Stimulated activated memory B cell treated with anti-CD40 and anti-IgM and Interleukin-4, amounts not matched to agents 10 μg/mL and 1 μg/mL and 100 μg/mL, for 72 hours (primary cell): ENCODE data around the gene CHORDC1.
"Not testable (repeated sequence)": the region's sequence is repeated elsewhere in the genome, so short reads cannot be mapped to it uniquely, and the experiment has no call there.

Source experiments
- ATAC-seq: fragments of 150-1000 bp; cut with Tn5 transposase; 2 replicates; pipeline ENCODE4 v1.10.0; 2021
- H3K27ac Mint-ChIP-seq: one replicate; pipeline ENCODE4 v1.8.0; 2022; ENCODE audit warnings: mild to moderate bottlenecking, mixed read lengths
- H3K27me3 Mint-ChIP-seq: one replicate; pipeline ENCODE4 v1.8.0; 2022; ENCODE audit warnings: mixed read lengths
- H3K36me3 Mint-ChIP-seq: one replicate; pipeline ENCODE4 v1.8.0; 2022; ENCODE audit warnings: mixed read lengths
- H3K4me1 Mint-ChIP-seq: one replicate; pipeline ENCODE4 v1.8.0; 2022; ENCODE audit warnings: mixed read lengths
- H3K4me3 Mint-ChIP-seq: one replicate; pipeline ENCODE4 v1.8.0; 2022; ENCODE audit warnings: mild to moderate bottlenecking, moderate library complexity, mixed read lengths
- H3K9me3 Mint-ChIP-seq: one replicate; pipeline ENCODE4 v1.8.0; 2022; ENCODE audit warnings: mixed read lengths

CHORDC1 gene

DNA sequence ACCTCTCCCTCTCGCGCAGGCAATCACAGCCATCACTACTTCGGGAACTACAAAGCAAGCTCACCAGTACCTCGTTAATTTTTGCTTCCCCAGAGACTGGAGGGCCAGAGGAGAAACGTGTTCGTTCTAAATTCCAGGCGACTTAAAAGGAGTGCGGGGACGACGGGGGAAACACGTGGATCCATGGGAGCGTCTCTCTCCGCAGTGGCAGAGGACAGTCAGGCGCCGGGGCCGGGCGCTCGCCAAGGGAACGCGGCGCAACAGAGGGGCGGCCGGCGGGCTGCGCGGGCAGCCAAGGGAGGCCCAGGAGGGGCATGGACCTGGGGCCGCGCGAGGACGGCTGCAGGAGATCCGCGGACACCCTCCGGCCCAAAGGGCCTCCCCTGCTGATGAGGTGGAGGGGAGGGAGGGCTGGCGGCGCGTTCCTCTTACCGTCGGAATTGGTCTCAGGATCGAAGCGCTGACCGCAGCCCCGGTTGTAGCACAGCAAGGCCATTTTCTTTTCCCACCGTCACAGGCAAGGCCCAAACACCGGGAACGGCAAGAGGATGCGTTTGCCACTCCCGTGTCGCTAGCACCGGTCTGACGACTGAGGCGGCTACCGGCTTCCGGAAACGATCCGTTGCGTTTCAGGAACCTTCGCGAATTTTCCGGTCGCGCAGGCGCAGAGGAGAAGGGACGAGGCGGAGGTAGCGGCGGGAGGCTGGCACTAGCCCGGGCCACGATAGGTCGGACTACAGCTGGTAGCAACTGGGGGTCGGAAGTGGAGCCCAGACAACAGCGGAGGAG is at the start of gene CHORDC1:
TSS of gene CHORDC1 (minus strand) at position 591 of the 789 bp plus-strand sequence. CDS start at position 496, 95 bp downstream.
- Mint-ChIP-seq H3K4me3 (peak within 1 kb of the TSS; percentile 100), H3K36me3 (peaks cover 9% of the 10 kb centered on the region), H3K4me1 (peaks cover 56% of the 10 kb centered on the region), H3K27me3 (no peaks in the 10 kb centered on the region), H3K9me3 (no peaks in the 10 kb centered on the region), H3K27ac (peak within 1 kb of the TSS; percentile 95)
- ATAC-seq, result peak; percentile 98

DNA sequence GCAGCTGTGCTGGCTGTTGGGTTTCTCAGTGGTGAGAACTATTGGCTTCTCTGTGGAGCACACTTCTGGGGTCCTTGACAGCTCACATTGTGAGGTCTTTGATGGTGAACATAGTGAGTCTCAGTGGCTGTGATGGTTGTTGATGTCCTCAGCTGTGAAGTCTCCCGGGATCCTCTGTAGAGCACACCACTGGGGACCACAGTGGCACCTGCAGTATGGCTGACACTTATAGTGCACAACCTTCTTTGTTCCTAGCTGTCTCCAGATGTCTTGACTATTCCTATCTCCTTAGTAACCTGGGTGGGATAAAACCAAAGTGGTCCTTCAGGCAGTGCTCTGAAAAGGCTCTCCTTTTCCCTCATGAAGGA is 34.3 kb upstream of the CHORDC1 start:
- peaks cover 14% of the 10 kb centered on the region for H3K27me3 Mint-ChIP-seq
- H3K9me3 Mint-ChIP-seq, result no peaks in the 10 kb centered on the region
- H3K27ac Mint-ChIP-seq, result no peak overlapping the region
- peak; percentile 12 for ATAC-seq
- peaks cover 19% of the 10 kb centered on the region for H3K4me1 Mint-ChIP-seq
- no peaks in the 10 kb centered on the region for H3K36me3 Mint-ChIP-seq
- H3K4me3 Mint-ChIP-seq, result no peak overlapping the region

DNA sequence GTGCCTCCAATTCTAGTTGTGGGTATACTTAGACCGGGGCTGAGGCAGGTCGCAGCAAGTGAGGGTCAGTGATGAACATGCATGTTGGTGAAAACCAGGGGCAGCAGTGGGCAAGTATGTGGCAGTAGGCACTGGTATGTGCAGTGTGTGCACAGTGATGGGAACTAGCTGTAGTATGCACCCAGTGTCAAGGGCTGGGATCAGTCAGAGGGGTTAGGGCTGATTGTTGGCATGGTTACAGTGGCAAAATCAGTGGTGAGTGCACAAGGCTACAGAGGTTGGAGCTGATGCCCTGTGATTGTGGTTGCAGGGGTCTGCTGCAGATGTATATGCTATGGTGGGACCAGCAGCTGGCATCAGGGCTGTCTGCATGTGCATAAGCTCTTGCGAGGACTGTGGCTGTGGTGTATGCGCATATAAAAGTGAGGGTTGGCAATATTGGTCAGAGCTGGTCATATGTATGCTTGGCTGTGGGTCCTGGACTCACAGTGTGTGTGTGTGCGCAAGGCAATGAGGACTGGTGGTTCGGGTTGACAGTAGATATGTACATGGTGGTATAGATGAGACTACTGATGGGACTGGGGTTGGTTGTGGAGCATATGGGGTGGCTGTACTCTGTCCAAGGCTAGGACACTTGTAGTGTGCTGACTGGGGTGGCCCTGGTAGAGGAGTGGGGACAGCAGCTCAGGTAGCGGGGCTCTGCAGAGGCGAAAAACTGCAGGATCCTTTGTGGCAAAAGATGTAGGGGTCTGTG is 33.7 kb upstream of the CHORDC1 start:
- no peaks in the 10 kb centered on the region for H3K36me3 Mint-ChIP-seq
- H3K27me3 Mint-ChIP-seq, result peaks cover 14% of the 10 kb centered on the region
- ATAC-seq, result peak; percentile 57
- H3K4me3 Mint-ChIP-seq, result no peak overlapping the region
- H3K9me3 Mint-ChIP-seq, result no peaks in the 10 kb centered on the region
- H3K27ac Mint-ChIP-seq, result no peak overlapping the region
- H3K4me1 Mint-ChIP-seq, result peaks cover 23% of the 10 kb centered on the region

DNA sequence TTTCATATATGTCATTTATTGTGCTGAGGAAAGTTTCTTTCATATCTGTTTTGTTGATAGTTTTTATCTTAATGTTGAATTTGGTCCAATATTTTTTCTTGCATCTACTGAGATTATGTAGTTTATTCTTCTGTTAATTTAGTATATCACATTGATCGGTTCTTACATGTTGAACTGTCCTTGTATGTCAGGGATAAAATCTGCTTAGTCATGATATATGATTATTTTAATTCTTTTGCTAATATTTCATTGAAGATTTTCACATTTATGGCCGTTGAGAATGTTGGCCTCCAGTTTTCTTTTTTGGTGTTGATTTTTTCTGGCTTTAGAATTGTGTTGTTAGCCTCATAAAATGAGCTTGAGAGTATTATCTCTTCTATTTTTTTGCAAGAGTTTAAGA is 31.2 kb upstream of the CHORDC1 start:
- Mint-ChIP-seq H3K27ac (no peak overlapping the region), H3K4me3 (no peak overlapping the region), H3K4me1 (peaks cover 32% of the 10 kb centered on the region), H3K9me3 (no peaks in the 10 kb centered on the region), H3K27me3 (peaks cover 14% of the 10 kb centered on the region), H3K36me3 (no peaks in the 10 kb centered on the region)
- ATAC-seq, result no peak

DNA sequence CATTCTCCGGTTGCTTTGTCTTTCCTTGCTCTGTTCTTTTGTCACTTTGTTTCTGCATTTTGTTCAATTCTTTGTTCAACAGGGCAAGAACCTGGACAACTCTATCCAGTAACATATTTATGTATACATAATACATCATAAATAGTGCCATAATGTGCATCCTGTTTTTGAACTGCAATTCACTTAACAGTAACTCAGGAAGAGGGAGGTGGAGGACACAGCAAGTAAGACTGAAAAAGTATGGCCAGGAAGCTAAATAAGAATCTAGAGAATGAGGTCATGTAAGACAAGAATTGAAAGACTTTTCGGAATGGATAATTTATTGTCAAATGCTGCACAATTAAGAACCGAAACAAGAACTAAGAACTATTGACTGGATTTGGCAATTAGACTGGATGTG is 29.2 kb upstream of the CHORDC1 start:
- Mint-ChIP-seq H3K4me3 (no peak overlapping the region), H3K36me3 (no peaks in the 10 kb centered on the region), H3K9me3 (no peaks in the 10 kb centered on the region), H3K4me1 (peaks cover 32% of the 10 kb centered on the region), H3K27ac (no peak overlapping the region), H3K27me3 (peaks cover 14% of the 10 kb centered on the region)
- no peak for ATAC-seq

DNA sequence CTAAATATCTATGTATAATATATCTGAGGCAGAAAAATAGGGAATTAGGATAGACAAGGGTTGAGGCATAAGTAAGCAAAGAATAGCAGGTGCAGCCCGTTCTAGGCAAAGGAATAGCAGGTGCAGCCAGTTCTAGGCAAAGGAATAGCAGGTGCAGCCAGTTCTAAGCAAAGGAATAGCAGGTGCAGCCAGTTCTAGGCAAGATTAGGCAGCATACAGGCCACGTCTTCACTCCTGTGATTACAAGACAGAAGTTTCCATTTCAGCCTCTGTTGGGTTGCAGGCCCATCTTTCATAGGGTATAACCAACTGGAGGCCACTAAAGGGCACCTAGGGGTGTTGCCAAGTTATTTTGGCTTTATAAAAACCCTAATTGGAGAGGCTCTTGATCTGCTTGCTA is 28.8 kb upstream of the CHORDC1 start:
- Mint-ChIP-seq H3K4me1 (peaks cover 32% of the 10 kb centered on the region), H3K27ac (no peak overlapping the region), H3K4me3 (no peak overlapping the region), H3K9me3 (no peaks in the 10 kb centered on the region), H3K27me3 (peaks cover 14% of the 10 kb centered on the region), H3K36me3 (no peaks in the 10 kb centered on the region)
- no peak for ATAC-seq

DNA sequence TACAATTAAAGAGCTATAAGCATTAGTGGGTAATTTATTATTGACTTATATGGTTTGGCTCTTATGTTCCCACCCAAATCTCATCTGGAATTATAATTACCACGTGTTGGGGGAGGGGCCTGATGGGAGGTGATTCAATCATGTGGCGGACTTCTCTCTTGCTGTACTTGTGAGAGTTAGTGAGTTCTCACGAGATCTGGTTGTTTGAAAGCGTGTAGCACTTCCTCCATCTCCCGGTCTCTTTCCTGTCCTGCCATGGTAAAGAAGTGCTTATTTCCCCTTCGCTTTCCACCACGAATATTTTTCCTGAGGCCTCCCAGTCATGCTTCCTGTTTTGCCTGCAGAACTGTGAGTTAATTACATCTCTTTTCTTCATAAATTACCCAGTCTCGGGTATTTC is 28.1 kb upstream of the CHORDC1 start:
- no peaks in the 10 kb centered on the region for H3K36me3 Mint-ChIP-seq
- ATAC-seq, result no peak
- peaks cover 29% of the 10 kb centered on the region for H3K4me1 Mint-ChIP-seq
- peak overlapping the region; percentile 31 for H3K27ac Mint-ChIP-seq
- H3K9me3 Mint-ChIP-seq, result no peaks in the 10 kb centered on the region
- peak overlapping the region; percentile 75 for H3K4me3 Mint-ChIP-seq
- peaks cover 15% of the 10 kb centered on the region for H3K27me3 Mint-ChIP-seq

DNA sequence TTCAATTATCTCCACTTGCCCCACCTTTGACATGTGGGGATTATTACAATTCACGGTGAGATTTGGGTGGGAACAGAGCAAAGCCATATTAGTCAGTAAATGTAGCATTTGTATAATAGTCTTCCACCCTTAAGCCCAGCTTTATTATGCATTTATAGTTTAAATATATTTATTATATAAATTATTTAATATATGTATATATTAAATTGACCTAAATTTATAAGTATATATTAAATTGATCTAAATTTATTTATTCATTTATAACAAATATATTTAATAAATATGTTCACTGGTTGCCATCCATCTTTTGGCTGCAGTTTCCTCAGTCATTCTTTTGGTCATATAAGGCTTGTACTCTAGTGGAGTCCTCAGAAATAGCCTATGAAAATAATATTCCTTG is 23.6 kb upstream of the CHORDC1 start:
- no peak overlapping the region for H3K4me3 Mint-ChIP-seq
- H3K27me3 Mint-ChIP-seq, result peaks cover 33% of the 10 kb centered on the region
- no peak overlapping the region for H3K27ac Mint-ChIP-seq
- no peaks in the 10 kb centered on the region for H3K36me3 Mint-ChIP-seq
- ATAC-seq, result no peak
- H3K4me1 Mint-ChIP-seq, result peaks cover 8% of the 10 kb centered on the region
- no peaks in the 10 kb centered on the region for H3K9me3 Mint-ChIP-seq

DNA sequence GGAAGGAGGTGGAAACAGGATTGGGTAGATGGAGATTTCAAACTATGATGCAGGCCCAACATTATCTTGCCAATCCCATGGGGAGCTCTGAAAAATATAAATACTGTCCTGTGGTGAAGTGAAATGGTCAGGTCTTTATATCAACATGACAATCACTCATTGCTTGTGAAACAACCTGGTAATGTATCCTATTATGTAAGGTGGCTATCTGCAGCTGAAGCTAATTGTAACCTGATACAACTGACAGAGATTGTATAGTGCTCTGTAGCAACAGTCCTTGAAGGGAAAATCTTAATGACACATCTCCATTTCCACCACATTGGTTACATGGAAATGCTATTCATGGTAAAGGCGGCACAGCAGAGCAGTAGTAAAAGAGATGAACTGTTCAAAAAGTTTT is 20.7 kb upstream of the CHORDC1 start:
- Mint-ChIP-seq H3K4me1 (no peaks in the 10 kb centered on the region), H3K27ac (no peak overlapping the region), H3K9me3 (no peaks in the 10 kb centered on the region), H3K4me3 (no peak overlapping the region), H3K27me3 (peaks cover 38% of the 10 kb centered on the region), H3K36me3 (no peaks in the 10 kb centered on the region)
- no peak for ATAC-seq

DNA sequence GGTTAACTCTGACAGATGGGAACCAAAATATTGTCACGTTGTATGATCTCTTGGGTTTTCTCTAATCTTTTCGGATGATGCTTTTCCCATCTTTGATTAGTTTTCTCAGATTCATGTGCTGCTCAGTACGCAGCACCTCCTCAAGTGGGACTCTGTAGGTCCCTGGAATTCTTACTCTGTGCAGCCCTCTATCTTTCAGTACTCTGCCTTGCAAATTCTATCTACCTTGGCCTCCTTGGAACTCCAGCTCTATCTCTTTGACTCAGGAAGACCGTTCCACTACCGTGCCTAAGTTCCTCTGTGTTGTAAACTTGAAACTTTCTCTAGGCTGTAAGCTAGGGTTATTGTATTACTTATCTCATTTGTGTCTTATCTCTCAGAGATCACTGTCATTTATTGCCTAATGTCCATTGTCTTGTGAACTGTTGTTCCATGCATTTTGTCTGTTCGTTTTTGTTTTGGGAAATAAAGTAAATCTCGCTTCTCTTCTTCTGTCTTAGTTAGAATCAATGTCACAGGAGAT is 20.1 kb upstream of the CHORDC1 start:
- H3K27ac Mint-ChIP-seq, result no peak overlapping the region
- H3K4me3 Mint-ChIP-seq, result no peak overlapping the region
- H3K36me3 Mint-ChIP-seq, result no peaks in the 10 kb centered on the region
- H3K9me3 Mint-ChIP-seq, result no peaks in the 10 kb centered on the region
- ATAC-seq, result no peak
- no peaks in the 10 kb centered on the region for H3K4me1 Mint-ChIP-seq
- H3K27me3 Mint-ChIP-seq, result peaks cover 38% of the 10 kb centered on the region

DNA sequence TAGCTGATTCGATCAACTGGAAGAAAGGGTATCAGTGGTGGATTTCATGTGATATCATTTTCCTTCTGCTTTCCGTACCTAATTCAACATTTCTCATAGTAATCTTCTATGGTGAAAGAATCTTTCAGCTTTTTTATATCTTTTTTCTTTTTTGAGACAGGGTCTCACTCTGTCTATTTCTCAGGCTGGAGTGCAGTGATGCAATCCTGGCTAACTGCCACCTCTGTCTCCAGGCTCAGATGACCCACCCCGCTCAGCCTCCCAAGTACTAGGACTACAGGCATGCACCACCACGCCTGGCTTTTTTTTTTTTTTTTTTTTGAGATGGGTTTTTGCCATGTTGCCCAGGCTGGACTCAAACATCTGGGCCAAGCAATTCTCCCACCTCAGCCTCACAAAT is 18.6 kb upstream of the CHORDC1 start:
- H3K36me3 Mint-ChIP-seq, result no peaks in the 10 kb centered on the region
- H3K4me3 Mint-ChIP-seq, result no peak overlapping the region
- no peaks in the 10 kb centered on the region for H3K9me3 Mint-ChIP-seq
- no peak overlapping the region for H3K27ac Mint-ChIP-seq
- no peaks in the 10 kb centered on the region for H3K4me1 Mint-ChIP-seq
- ATAC-seq, result no peak
- H3K27me3 Mint-ChIP-seq, result peaks cover 37% of the 10 kb centered on the region

DNA sequence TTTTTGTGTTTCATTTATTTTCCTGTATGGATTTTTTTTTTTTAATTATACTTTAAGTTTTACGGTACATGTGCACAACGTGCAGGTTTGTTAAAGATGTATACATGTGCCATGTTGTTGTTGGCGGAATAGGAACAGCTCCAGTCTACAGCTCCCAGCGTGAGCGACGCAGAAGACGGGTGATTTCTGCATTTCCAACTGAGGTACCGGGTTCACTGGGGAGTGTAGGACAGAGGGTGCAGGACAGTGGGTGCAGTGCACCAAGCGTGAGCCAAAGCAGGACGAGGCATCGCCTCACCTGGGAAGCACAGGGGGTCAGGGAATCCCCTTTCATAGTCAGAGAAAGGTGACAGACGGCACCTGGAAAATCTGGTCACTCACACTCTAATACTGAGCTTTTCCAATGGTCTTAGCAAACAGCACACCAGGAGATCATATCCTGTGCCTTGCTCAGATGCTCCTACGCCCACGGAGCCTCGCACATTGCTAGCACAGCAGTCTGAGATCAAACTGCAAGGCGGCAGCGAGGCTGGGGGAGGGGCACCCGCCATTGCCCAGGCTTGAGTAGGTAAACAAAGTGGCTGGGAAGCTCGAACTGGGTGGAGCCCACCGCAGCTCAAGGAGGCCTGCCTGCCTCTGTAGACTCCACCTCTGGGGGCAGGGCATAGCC is 17.3 kb upstream of the CHORDC1 start:
- not testable (repeated sequence) for H3K4me1 Mint-ChIP-seq, H3K36me3 Mint-ChIP-seq, H3K27ac Mint-ChIP-seq, ATAC-seq, H3K4me3 Mint-ChIP-seq, H3K9me3 Mint-ChIP-seq
- peaks cover 28% of the 10 kb centered on the region for H3K27me3 Mint-ChIP-seq

DNA sequence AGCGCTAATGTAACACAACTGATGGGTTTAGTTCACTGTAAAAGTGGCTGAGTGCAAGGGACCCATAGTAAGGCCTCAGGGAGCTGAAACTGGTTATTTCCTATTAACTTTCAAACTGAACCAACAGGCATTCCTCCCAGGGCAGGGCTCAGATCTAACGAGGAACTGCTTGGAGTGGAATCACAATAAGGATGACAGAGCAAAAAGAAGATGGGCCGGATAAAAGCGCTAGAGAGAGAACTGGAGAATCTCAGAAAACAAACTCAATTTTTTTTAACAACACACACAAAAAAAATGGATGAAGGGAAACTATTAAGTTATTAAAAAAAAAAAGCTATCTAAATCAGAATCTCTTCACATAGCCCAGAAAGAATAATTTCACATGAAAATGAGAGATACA is 14.2 kb upstream of the CHORDC1 start:
- Mint-ChIP-seq H3K36me3 (no peaks in the 10 kb centered on the region), H3K27ac (no peak overlapping the region), H3K4me3 (no peak overlapping the region), H3K9me3 (no peaks in the 10 kb centered on the region), H3K27me3 (peaks cover 10% of the 10 kb centered on the region), H3K4me1 (no peaks in the 10 kb centered on the region)
- ATAC-seq, result no peak

DNA sequence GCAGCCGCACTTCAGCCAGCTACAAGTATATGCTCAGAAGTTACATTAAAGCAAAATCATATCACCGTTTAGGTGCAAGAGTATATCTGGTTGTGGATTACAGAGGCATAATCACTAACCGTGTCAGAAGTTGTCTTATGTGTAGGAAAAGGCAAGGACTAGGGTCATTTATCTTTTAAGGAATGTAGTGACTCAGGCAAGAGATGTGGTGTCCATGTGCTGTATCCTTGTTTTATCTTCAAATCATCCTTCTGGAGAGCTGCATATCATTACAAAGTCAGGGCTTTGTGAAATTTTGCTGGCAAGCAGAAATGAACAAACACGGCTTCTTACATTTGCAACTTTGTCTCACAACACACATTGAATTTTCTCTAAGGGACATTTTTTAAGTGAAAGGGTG is 12.7 kb upstream of the CHORDC1 start:
- no peaks in the 10 kb centered on the region for H3K36me3 Mint-ChIP-seq
- no peaks in the 10 kb centered on the region for H3K9me3 Mint-ChIP-seq
- H3K4me3 Mint-ChIP-seq, result no peak overlapping the region
- H3K27me3 Mint-ChIP-seq, result peaks cover 1% of the 10 kb centered on the region
- ATAC-seq, result no peak
- H3K27ac Mint-ChIP-seq, result no peak overlapping the region
- H3K4me1 Mint-ChIP-seq, result no peaks in the 10 kb centered on the region

DNA sequence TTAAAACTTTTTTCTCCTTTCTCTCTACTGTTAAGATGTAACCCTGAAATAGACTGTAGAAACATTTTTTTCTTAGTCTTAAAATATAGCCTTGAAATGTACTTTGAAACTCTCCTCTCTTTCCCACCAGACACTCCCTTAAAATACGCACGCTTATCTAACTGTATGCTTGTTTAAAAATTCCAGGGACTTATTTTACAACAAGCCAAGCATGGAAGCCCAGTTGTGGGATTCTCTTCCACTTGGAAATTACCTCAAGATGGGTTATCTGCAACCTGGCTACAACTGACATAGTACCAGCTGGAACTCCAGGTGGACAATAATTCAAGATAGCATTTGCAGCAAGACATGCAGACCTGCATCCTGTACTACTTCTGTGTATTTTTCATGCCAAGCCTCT is 12.1 kb upstream of the CHORDC1 start:
- Mint-ChIP-seq H3K9me3 (peaks cover 3% of the 10 kb centered on the region), H3K27me3 (peaks cover 7% of the 10 kb centered on the region), H3K4me1 (no peaks in the 10 kb centered on the region), H3K36me3 (peaks cover 4% of the 10 kb centered on the region), H3K4me3 (no peak overlapping the region), H3K27ac (no peak overlapping the region)
- no peak for ATAC-seq
